ENCODE results near the gene WNT8A. TPM values are rescaled to one million over a fixed set of nuclear protein-coding genes. Genes with fewer than 3 reads are reported as not detected.

The WNT8A gene
- total and polyA plus RNA-seq, 2 of the 4 experiments (the other 2 are of a cell fraction) = not detected

DNA sequence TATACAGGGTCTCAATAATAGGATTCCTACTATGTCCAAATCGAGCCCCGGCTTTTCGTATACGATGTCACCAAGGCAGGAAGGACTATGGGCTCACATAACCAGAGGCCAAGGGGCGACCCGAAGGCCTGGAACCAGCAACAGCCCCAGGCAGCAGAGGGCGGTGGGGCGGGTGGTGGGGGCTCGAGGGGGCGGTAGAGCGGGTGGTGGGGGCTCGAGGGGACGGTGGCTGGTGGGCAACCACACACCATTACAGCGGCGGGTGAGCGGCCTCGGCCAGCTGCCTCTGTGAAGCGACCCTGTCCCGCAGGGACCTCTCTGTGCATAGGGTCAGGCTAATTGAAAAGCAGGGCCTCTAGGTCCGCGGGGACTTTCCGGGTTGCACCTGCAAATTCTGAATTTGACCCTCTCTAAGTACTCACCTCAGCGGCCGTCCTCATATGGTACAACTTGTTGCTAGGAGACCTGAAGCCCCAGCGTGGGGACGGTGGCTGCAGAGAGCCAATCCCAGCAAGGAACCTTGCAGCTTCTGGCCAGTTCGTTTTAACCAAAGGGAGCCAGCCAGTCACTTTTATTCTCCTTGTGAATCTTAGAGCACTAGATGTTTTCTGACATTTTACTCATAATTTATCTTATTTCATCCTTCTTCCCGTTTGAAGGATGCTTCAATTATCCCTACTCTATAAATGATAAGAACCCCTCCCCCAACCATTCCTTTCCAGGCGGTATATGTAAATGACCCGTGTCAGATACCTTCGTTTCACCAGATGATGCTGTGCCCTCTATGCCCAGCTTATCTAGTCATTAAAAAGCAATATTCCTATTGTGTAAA is 55.3 kb downstream of the WNT8A start, which contains the start of gene NME5:
TSS of gene NME5 (minus strand) at position 480 of the 832 bp plus-strand sequence. CDS start 648 bp downstream, outside the sequence.
- H3K4me3 ChIP-seq (ENCODE audit: insufficient read depth, low read depth, low read length) = peak within 1 kb of the TSS; percentile 41
- dilution Hi-C loops (cut with HindIII; ENCODE audit: low sequenced_read_pairs, unreplicated experiment) = no loop called here
- peak within 1 kb of the TSS; percentile 80 for H3K4me2 ChIP-seq (ENCODE audit: low read depth, low read length)
- H3K4ac ChIP-seq (ENCODE audit: low read depth, low read length) = no peak within 1 kb of the TSS
- peak within 1 kb of the TSS; percentile 84 for H2AFZ ChIP-seq (replicated peaks; ENCODE audit: low read length, poor library complexity)
- in situ Hi-C loops (cut with MboI; ENCODE audit: low sequenced_read_pairs) = loop anchor here (10.0 to 25.0 kb wide), 3 partner anchors 102 to 502 kb away; partner anchors contain the start of gene FAM13B
- no peak within 1 kb of the TSS for H3K14ac ChIP-seq (replicated peaks; ENCODE audit: low read depth, low read length)
- no peak within 1 kb of the TSS for H2BK5ac ChIP-seq (ENCODE audit: low read depth, low read length, poor library complexity, severe bottlenecking)
- H3K23ac ChIP-seq (ENCODE audit: low read depth, low read length) = no peak within 1 kb of the TSS
- H3K9me1 ChIP-seq (ENCODE audit: insufficient read depth, low read length) = no peaks in the 10 kb centered on the region
- H3K4me1 ChIP-seq (ENCODE audit: control insufficient read depth, insufficient read depth, low read length) = no peaks in the 10 kb centered on the region
- H2BK20ac ChIP-seq (ENCODE audit: low read depth, low read length) = no peak within 1 kb of the TSS
- H3K9ac ChIP-seq (ENCODE audit: low read depth, low read length) = no peak within 1 kb of the TSS
- no peaks in the 10 kb centered on the region for H3K36me3 ChIP-seq (ENCODE audit: control insufficient read depth, insufficient read depth, low read length)
- no peak within 1 kb of the TSS for H4K91ac ChIP-seq (ENCODE audit: insufficient read depth, low read depth, low read length)
- no peaks in the 10 kb centered on the region for H3K79me1 ChIP-seq (ENCODE audit: low read depth in 1 of 2, low read length in 2 of 2)
- H4K20me1 ChIP-seq (ENCODE audit: insufficient read depth, low read length) = no peaks in the 10 kb centered on the region
- H2AK9ac ChIP-seq (replicated peaks; ENCODE audit: low read depth, low read length, poor library complexity) = no peak within 1 kb of the TSS
- intact Hi-C loops (cut with micrococcal nuclease) = no loop called here
- BruUV-seq (replicated peaks) = no TSS peak
- H3K56ac ChIP-seq (ENCODE audit: extremely low read depth, insufficient read depth, low read length) = no peak within 1 kb of the TSS; the same call in 1 of the 2 replicates
- H2AK5ac ChIP-seq (ENCODE audit: low read depth, low read length) = no peak within 1 kb of the TSS
- ATAC-seq (ENCODE audit: low read depth) = peak; percentile 88
- no peaks in the 10 kb centered on the region; the same call in 1 of the 2 replicates for H3K27me3 ChIP-seq (ENCODE audit: control insufficient read depth, insufficient read depth, low read length)
- no peak within 1 kb of the TSS for H2BK15ac ChIP-seq (ENCODE audit: low read depth, low read length)
- ChIA-PET CTCF (interaction anchor here (0.6 kb wide), 1 partner anchor 72 kb away, joined by 3 read pairs; no protein-coding TSS in a partner anchor), POLR2A (ENCODE audit: unreplicated experiment) (no interaction called here)
- H3K18ac ChIP-seq (ENCODE audit: low read depth, low read length) = no peak within 1 kb of the TSS
- H3K27ac ChIP-seq (ENCODE audit: insufficient read depth, low read length) = no peak within 1 kb of the TSS
- DNase-seq = peak; percentile 40
- peak within 1 kb of the TSS; percentile 8 to 62; a peak in 1 of 4 replicates for H4K8ac ChIP-seq (ENCODE audit: low read depth in 2 of 2, low read length in 2 of 2)
- H3K9me3 ChIP-seq (ENCODE audit: control insufficient read depth, insufficient read depth, low read length) = no peaks in the 10 kb centered on the region
- H2BK120ac ChIP-seq (ENCODE audit: low read depth, low read length) = no peak within 1 kb of the TSS
- 14% methylated on average over 13 of the region's 31 CpGs; no CpG with 5 or more reads in 1 of the 2 experiments for WGBS, 2 experiments (ENCODE audit: extremely low coverage in 2 of 2, insufficient read length in 1 of 2)
- no peak within 1 kb of the TSS for H4K5ac ChIP-seq (ENCODE audit: low read depth, low read length)
- TF ChIP-seq MAFK (IDR thresholded peaks at IDR 0.05; ENCODE audit: low read depth, low read length) (no peak), RCOR1 (IDR thresholded peaks at IDR 0.05; ENCODE audit: insufficient replicate concordance, low read length) (no peak), MXI1 (IDR thresholded peaks at IDR 0.05; ENCODE audit: borderline replicate concordance, low read depth, low read length) (no peak), SMC3 (IDR thresholded peaks at IDR 0.05; ENCODE audit: low read depth, low read length) (no peak), MAZ (IDR thresholded peaks at IDR 0.05; ENCODE audit: borderline replicate concordance, low read depth, low read length) (no peak), NFE2L2 (IDR thresholded peaks at IDR 0.05; ENCODE audit: low read depth, low read length) (no peak), CHD1 (IDR thresholded peaks at IDR 0.05; ENCODE audit: low read depth, low read length) (no peak), CEBPB (IDR thresholded peaks at IDR 0.05; ENCODE audit: low read depth, low read length) (no peak), FOS (IDR thresholded peaks at IDR 0.05; ENCODE audit: low read depth, low read length) (no peak), RAD21 (IDR thresholded peaks at IDR 0.05; ENCODE audit: low read length) (no peak), POLR2A (IDR thresholded peaks at IDR 0.05; ENCODE audit: low read depth, low read length) (no peak)
- TF ChIP-seq, protein P1, sequence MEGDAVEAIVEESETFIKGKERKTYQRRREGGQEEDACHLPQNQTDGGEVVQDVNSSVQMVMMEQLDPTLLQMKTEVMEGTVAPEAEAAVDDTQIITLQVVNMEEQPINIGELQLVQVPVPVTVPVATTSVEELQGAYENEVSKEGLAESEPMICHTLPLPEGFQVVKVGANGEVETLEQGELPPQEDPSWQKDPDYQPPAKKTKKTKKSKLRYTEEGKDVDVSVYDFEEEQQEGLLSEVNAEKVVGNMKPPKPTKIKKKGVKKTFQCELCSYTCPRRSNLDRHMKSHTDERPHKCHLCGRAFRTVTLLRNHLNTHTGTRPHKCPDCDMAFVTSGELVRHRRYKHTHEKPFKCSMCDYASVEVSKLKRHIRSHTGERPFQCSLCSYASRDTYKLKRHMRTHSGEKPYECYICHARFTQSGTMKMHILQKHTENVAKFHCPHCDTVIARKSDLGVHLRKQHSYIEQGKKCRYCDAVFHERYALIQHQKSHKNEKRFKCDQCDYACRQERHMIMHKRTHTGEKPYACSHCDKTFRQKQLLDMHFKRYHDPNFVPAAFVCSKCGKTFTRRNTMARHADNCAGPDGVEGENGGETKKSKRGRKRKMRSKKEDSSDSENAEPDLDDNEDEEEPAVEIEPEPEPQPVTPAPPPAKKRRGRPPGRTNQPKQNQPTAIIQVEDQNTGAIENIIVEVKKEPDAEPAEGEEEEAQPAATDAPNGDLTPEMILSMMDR (conservative IDR thresholded peaks at IDR 0.05; ENCODE audit: low read depth, low read length) = no peak
- TF ChIP-seq, protein P2, sequence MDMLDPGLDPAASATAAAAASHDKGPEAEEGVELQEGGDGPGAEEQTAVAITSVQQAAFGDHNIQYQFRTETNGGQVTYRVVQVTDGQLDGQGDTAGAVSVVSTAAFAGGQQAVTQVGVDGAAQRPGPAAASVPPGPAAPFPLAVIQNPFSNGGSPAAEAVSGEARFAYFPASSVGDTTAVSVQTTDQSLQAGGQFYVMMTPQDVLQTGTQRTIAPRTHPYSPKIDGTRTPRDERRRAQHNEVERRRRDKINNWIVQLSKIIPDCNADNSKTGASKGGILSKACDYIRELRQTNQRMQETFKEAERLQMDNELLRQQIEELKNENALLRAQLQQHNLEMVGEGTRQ (IDR thresholded peaks at IDR 0.05; ENCODE audit: low read depth, low read length) = no peak
- TF ChIP-seq, protein P3, sequence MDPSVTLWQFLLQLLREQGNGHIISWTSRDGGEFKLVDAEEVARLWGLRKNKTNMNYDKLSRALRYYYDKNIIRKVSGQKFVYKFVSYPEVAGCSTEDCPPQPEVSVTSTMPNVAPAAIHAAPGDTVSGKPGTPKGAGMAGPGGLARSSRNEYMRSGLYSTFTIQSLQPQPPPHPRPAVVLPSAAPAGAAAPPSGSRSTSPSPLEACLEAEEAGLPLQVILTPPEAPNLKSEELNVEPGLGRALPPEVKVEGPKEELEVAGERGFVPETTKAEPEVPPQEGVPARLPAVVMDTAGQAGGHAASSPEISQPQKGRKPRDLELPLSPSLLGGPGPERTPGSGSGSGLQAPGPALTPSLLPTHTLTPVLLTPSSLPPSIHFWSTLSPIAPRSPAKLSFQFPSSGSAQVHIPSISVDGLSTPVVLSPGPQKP (IDR thresholded peaks at IDR 0.05; ENCODE audit: borderline replicate concordance, low read depth, low read length) = no peak
